ENCODE measurements around the gene ESR2. TPM values are rescaled to one million over a fixed set of nuclear protein-coding genes. Genes with fewer than 3 reads are reported as not detected.

ESR2 gene
- total and polyA plus RNA-seq, 2 of the 8 experiments (the other 6 are each of a cell fraction or from before 2014, with no cell fraction given) = 0.19 to 0.23 TPM

- no peak overlapping the region for H2BK5ac ChIP-seq (ENCODE audit: low read depth, low read length)
- H3K4ac ChIP-seq (replicated peaks; ENCODE audit: insufficient read length, low read depth, low read length) = no peak overlapping the region
- H3K23me2 ChIP-seq (ENCODE audit: low read depth, low read length) = no peaks in the 10 kb centered on the region
- H4K20me1 ChIP-seq (replicated peaks in 1 of 2; ENCODE audit: control insufficient read depth in 1 of 2, insufficient read depth in 2 of 2, low read length in 2 of 2) = no peaks in the 10 kb centered on the region
- no peak overlapping the region for H3K9ac ChIP-seq (replicated peaks in 1 of 4; ENCODE audit: extremely low read depth in 1 of 4, low read depth in 3 of 4, low read length in 3 of 4)
- ChIA-PET POLR2A (ENCODE audit: partially characterized antibody) (no interaction called here), CTCF (ENCODE audit: partially characterized antibody) (no interaction called here)
- no peak overlapping the region for H3K18ac ChIP-seq (ENCODE audit: extremely low read depth, low read length)
- H3K56ac ChIP-seq (replicated peaks; ENCODE audit: insufficient read length, low read depth, low read length) = no peak overlapping the region
- no peaks in the 10 kb centered on the region for H3K27me3 ChIP-seq (replicated peaks in 1 of 4; ENCODE audit: control insufficient read depth in 3 of 4, extremely low read depth in 1 of 4, insufficient read depth in 3 of 4, low read length in 3 of 4)
- no peak overlapping the region for H4K91ac ChIP-seq (replicated peaks; ENCODE audit: insufficient read length, low read length)
- no peak overlapping the region for H3K14ac ChIP-seq (ENCODE audit: insufficient read length)
- WGBS, 2 experiments (ENCODE audit: extremely low coverage in 1 of 2, insufficient coverage in 1 of 2, insufficient read length in 1 of 2, insufficient replicate concordance in 2 of 2, low coverage in 1 of 2, low lambda C conversion rate in 2 of 2, missing lambda C conversion rate in 1 of 2) = 94% methylated on average over 15 of the region's 17 CpGs; no CpG with 5 or more reads in 1 of the 2 experiments
- DNase-seq (ENCODE audit: low read depth in 1 of 2, low spot score in 2 of 2) (no peak), FAIRE-seq (no peak)
- no peak overlapping the region for H2BK15ac ChIP-seq (ENCODE audit: low read length)
- H3K27ac ChIP-seq (ENCODE audit: low read depth, low read length) = no peak overlapping the region
- no peak overlapping the region for H4K5ac ChIP-seq (ENCODE audit: insufficient read length, low read depth, low read length)
- no peak overlapping the region for H2AFZ ChIP-seq (ENCODE audit: low read length)
- H3K4me3 ChIP-seq (ENCODE audit: extremely low read depth in 1 of 4, insufficient read depth in 2 of 4, low read depth in 3 of 4, low read length in 4 of 4) = no peak overlapping the region
- no peak overlapping the region for H2BK20ac ChIP-seq (ENCODE audit: low read length)
- no peak overlapping the region for H2BK12ac ChIP-seq (ENCODE audit: low read depth, low read length)
- H2AK5ac ChIP-seq (ENCODE audit: low read depth, low read length) = no peak overlapping the region
- no peak overlapping the region for H2BK120ac ChIP-seq (replicated peaks; ENCODE audit: low read depth, low read length)
- no peak for TF ChIP-seq SIX5 (IDR thresholded peaks at IDR 0.05; ENCODE audit: low read depth, low read length)
- TF ChIP-seq GABPA (IDR thresholded peaks at IDR 0.05; ENCODE audit: borderline replicate concordance, insufficient read depth, low read length) = no peak
- no peak for TF ChIP-seq SP4 (IDR thresholded peaks at IDR 0.05; ENCODE audit: low read length)
- no peak for TF ChIP-seq SRF (IDR thresholded peaks at IDR 0.05; ENCODE audit: low read depth, low read length)
- TF ChIP-seq CTBP2 (IDR thresholded peaks at IDR 0.05; ENCODE audit: borderline replicate concordance, insufficient read depth, insufficient read length, low read length) = no peak
- no peak for TF ChIP-seq BACH1 (IDR thresholded peaks at IDR 0.05; ENCODE audit: low read length)
- no peaks in the 10 kb centered on the region for H3K79me1 ChIP-seq (ENCODE audit: low read depth, low read length)
- no peak overlapping the region for H4K8ac ChIP-seq (ENCODE audit: extremely low read depth, insufficient read depth, low read length)
- H3K36me3 ChIP-seq (ENCODE audit: control insufficient read depth in 2 of 4, insufficient read depth in 4 of 4, low read length in 3 of 4) = peaks cover 0 to 3% (median 0%) of the 10 kb centered on the region in 4 experiments; a peak in 1 of 8 replicates
- no peaks in the 10 kb centered on the region for H3K9me3 ChIP-seq (ENCODE audit: insufficient read depth in 2 of 2, low read depth in 1 of 2, low read length in 1 of 2)
- no peak overlapping the region for H3K23ac ChIP-seq (ENCODE audit: insufficient read length)
- H3K79me2 ChIP-seq (ENCODE audit: control insufficient read depth in 1 of 2, insufficient read depth in 2 of 2, low read length in 2 of 2) = no peaks in the 10 kb centered on the region
- peaks cover 0 to 8% (median 2%) of the 10 kb centered on the region in 4 experiments; a peak in 3 of 7 replicates for H3K4me1 ChIP-seq (replicated peaks in 1 of 4; ENCODE audit: control insufficient read depth in 3 of 4, insufficient read depth in 4 of 4, low read length in 3 of 4)
- no peak overlapping the region for H3K4me2 ChIP-seq (ENCODE audit: insufficient read depth in 1 of 2, low read depth in 2 of 2, low read length in 2 of 2)
These were observed 181.1 kb downstream of the ESR2 start for GRCh38 chr14:64112867-64113678.
